Neural cell (in vitro differentiated cells): ENCODE measurements around the gene EBF3.

Experiments
- EP300 ChIP-seq: fragments of 450-650 bp; conservative IDR thresholded peaks from 2 replicates; pipeline ENCODE4 v1.6.1; 2014; ENCODE audit warnings: antibody characterized with exemption, mild to moderate bottlenecking, moderate library complexity; ENCODE audit not compliant: poor library complexity, severe bottlenecking
- EZH2 ChIP-seq: fragments of 200-600, 300-800 bp; shearing (Covaris generic), sonication (generic); IDR thresholded peaks from 2 replicates; pipeline ENCODE4 v1.6.1; 2014; ENCODE audit warnings: antibody characterized with exemption, low read length, borderline replicate concordance, mild to moderate bottlenecking; ENCODE audit not compliant: insufficient read depth, poor library complexity, severe bottlenecking
- POLR2AphosphoS5 ChIP-seq: IDR thresholded peaks from 2 replicates; pipeline ENCODE4 v1.6.1; 2012
- RAD21 ChIP-seq: fragments of 450-650 bp; conservative IDR thresholded peaks from 2 replicates; pipeline ENCODE4 v1.6.1; 2014; ENCODE audit warnings: antibody characterized with exemption, mild to moderate bottlenecking, moderate library complexity
- SMC3 ChIP-seq: fragments of 450-650 bp; conservative IDR thresholded peaks from 2 replicates; pipeline ENCODE4 v1.6.1; 2014; ENCODE audit warnings: antibody characterized with exemption, mild to moderate bottlenecking, moderate library complexity; ENCODE audit not compliant: poor library complexity
- TAF1 ChIP-seq: IDR thresholded peaks from 2 replicates; pipeline ENCODE4 v1.6.1; 2012; ENCODE audit warnings: low read depth
- TF ChIP-seq, protein P1 (sequence below): fragments of 450-650 bp; IDR thresholded peaks from 2 replicates; pipeline ENCODE4 v1.5.1; 2014; ENCODE audit warnings: antibody characterized with exemption, mild to moderate bottlenecking, moderate library complexity; ENCODE audit not compliant: poor library complexity, severe bottlenecking

DNA sequence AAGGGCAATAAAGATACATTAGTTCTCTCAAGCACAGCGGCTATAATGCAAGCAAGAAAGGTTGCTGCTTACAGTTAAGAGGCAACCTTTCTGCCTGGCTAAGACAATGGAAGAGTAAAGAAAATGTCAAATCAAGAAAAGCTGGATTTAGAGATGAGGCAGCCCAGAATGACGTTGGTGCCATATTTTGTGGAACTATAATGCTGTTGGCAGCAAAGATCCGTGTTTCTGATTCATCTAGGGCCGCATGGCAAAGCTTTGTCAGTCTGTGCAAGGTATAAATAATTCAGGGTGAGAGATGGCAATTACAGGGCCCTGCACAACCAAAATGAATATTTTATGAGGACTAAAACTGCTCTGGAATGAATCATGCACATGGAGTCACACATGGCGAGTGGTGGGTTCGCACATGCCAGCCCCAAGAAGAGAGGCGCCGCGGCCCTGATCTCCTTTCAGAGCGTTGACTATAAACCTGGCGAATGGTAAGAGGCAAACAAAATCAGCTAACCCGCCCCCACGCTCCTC, 76.6 kb downstream of the EBF3 start:
- TF ChIP-seq SMC3 (no peak), POLR2AphosphoS5 (no peak), EP300 (no peak), RAD21 (no peak), EZH2 (no peak), TAF1 (no peak)
- TF ChIP-seq, protein P1, sequence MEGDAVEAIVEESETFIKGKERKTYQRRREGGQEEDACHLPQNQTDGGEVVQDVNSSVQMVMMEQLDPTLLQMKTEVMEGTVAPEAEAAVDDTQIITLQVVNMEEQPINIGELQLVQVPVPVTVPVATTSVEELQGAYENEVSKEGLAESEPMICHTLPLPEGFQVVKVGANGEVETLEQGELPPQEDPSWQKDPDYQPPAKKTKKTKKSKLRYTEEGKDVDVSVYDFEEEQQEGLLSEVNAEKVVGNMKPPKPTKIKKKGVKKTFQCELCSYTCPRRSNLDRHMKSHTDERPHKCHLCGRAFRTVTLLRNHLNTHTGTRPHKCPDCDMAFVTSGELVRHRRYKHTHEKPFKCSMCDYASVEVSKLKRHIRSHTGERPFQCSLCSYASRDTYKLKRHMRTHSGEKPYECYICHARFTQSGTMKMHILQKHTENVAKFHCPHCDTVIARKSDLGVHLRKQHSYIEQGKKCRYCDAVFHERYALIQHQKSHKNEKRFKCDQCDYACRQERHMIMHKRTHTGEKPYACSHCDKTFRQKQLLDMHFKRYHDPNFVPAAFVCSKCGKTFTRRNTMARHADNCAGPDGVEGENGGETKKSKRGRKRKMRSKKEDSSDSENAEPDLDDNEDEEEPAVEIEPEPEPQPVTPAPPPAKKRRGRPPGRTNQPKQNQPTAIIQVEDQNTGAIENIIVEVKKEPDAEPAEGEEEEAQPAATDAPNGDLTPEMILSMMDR: no peak
